RWPE2 (cell line): Measurements from ENCODE around the gene EXOSC7.

ENCODE experiments used
- ATAC-seq: fragments of 200-7000 bp; cut with Tn5 transposase; 3 replicates; pipeline ENCODE4 v1.9.1; 2021; ENCODE audit warnings: low read depth
- DNase-seq: peaks from one replicate; pipeline ENCODE4 v3.0.0-alpha.2; 2020; ENCODE audit warnings: low spot score
- H3K27ac ChIP-seq: fragments of 450-650 bp; 2 replicates; pipeline ENCODE4 v1.5.1; 2017; ENCODE audit warnings: mild to moderate bottlenecking; ENCODE audit not compliant: poor library complexity, severe bottlenecking
- H3K27me3 ChIP-seq: fragments of 250-450 bp; sonication (Bioruptor Pico); 2 replicates; pipeline ENCODE4 v1.5.1; 2021; ENCODE audit warnings: mild to moderate bottlenecking, moderate library complexity; ENCODE audit not compliant: insufficient read depth, poor library complexity, severe bottlenecking
- H3K36me3 ChIP-seq: fragments of 250-450 bp; sonication (Bioruptor Pico); 2 replicates; pipeline ENCODE4 v1.5.1; 2020; ENCODE audit warnings: low read depth, mild to moderate bottlenecking, moderate library complexity
- H3K4me1 ChIP-seq: fragments of 250-450 bp; sonication (Bioruptor Pico); 2 replicates; pipeline ENCODE4 v1.5.1; 2021; ENCODE audit warnings: mild to moderate bottlenecking, moderate library complexity; ENCODE audit not compliant: insufficient read depth, poor library complexity, severe bottlenecking
- H3K4me3 ChIP-seq: fragments of 250-450 bp; sonication (Bioruptor Pico); 2 replicates; pipeline ENCODE4 v1.5.1; 2021; ENCODE audit warnings: mild to moderate bottlenecking, moderate library complexity; ENCODE audit not compliant: severe bottlenecking
- H3K9me3 ChIP-seq: fragments of 250-450 bp; sonication (Bioruptor Pico); 2 replicates; pipeline ENCODE4 v1.5.1; 2021; ENCODE audit warnings: mild to moderate bottlenecking, moderate library complexity; ENCODE audit not compliant: severe bottlenecking
- CTCF ChIP-seq: fragments of 450-650 bp; IDR thresholded peaks from one replicate; pipeline ENCODE4 v1.5.1; 2017; ENCODE audit warnings: mild to moderate bottlenecking, moderate library complexity; ENCODE audit not compliant: poor library complexity, severe bottlenecking

EXOSC7 gene

DNA sequence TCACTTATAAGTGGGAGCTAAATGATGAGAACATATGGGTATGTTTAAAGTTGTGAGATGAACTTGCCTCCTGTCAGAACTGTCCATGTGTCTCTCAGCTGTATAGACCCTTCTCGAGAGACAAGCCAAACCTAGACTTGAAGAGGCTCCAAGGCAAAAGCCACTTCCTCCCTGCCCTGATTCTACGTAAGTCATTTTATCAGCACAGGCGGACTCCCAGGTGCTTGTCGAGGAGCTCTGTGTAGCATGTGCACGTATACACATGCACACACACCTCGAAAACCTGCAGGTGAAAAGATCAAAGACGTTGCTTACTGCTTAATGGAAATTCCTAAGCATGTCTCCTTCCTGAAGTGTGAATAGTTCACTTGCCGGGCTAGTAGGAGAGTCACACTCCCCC lies 44.5 kb downstream of the EXOSC7 start:
- Histone ChIP-seq H3K4me3 (no peak overlapping the region), H3K27ac (no peak overlapping the region), H3K27me3 (no peaks in the 10 kb centered on the region), H3K36me3 (no peaks in the 10 kb centered on the region), H3K4me1 (no peaks in the 10 kb centered on the region), H3K9me3 (no peaks in the 10 kb centered on the region)
- TF ChIP-seq CTCF: no peak
- no peak for DNase-seq
- ATAC-seq: no peak

GRCh38 chr3:45021524-45022297 lies 45.7 kb downstream of the EXOSC7 start:
- TF ChIP-seq CTCF: no peak
- H3K4me1 ChIP-seq: no peaks in the 10 kb centered on the region
- no peak for DNase-seq
- H3K27ac ChIP-seq: no peak overlapping the region
- H3K9me3 ChIP-seq: no peaks in the 10 kb centered on the region
- no peaks in the 10 kb centered on the region for H3K36me3 ChIP-seq
- ATAC-seq: no peak
- H3K27me3 ChIP-seq: no peaks in the 10 kb centered on the region
- H3K4me3 ChIP-seq: no peak overlapping the region

DNA sequence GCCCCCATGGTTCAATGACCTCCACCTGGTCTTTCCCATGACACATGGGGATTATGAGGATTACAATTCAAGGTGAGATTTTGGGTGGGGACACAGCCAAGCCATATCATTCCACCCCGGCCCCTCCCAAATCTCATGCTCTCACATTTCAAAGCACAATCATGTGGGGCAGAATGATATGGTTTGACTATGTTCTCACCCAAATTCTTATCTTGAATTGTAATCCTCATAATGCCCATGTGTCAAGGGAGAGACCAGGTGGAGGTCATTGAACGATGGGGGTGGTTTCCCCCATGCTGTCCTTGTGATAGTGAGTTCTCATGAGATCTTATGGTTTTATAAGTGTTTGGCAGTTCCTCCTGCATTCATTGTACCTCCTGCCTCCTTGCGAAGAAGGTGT lies 47.6 kb downstream of the EXOSC7 start:
- no peaks in the 10 kb centered on the region for H3K9me3 ChIP-seq
- H3K27me3 ChIP-seq: no peaks in the 10 kb centered on the region
- ATAC-seq (no peak), DNase-seq (no peak)
- no peaks in the 10 kb centered on the region for H3K36me3 ChIP-seq
- no peak overlapping the region for H3K4me3 ChIP-seq
- no peaks in the 10 kb centered on the region for H3K4me1 ChIP-seq
- no peak overlapping the region for H3K27ac ChIP-seq
- TF ChIP-seq CTCF: no peak

DNA sequence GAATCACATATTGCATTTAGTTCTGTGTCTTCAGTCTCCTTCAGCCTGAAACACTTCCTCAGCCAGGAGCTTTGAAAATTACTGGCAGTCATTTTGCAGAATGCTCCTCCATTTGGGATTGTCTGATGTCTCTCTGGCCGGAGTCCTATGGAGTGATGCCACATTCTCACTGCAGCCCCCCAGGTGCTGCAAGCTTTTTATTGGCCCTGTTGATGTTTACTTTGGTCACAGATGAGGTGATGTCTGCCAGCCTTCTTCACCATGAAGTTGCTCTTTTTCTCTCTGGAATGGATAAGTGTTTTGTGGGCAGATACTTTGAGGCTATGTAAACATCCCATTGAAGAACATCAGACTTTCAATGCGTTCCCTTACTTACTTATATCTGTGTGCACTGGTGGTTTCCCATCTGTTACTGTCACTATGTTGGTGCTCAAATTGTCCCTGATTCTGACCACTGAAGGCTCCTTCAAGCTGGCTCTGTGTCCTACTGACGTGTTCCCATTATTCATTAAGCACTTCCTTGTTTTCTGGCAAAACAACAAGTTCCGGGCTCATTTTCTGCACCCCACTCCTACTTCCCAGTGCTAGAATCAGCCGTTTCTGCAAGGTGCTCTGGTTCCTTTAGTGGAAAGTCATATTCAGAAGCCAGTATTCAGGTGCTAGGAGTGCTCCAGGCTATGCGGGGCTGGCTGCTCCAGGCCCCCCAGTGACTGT lies 48.7 kb downstream of the EXOSC7 start:
- Histone ChIP-seq H3K27ac (no peak overlapping the region), H3K27me3 (no peaks in the 10 kb centered on the region), H3K36me3 (no peaks in the 10 kb centered on the region), H3K4me3 (no peak overlapping the region), H3K4me1 (no peaks in the 10 kb centered on the region), H3K9me3 (no peaks in the 10 kb centered on the region)
- no peak for TF ChIP-seq CTCF
- ATAC-seq: no peak
- no peak for DNase-seq

- Histone ChIP-seq H3K4me1 (no peaks in the 10 kb centered on the region), H3K27ac (no peak within 1 kb of the TSS), H3K9me3 (no peaks in the 10 kb centered on the region), H3K36me3 (no peaks in the 10 kb centered on the region), H3K27me3 (no peaks in the 10 kb centered on the region), H3K4me3 (no peak within 1 kb of the TSS)
- DNase-seq (no peak), ATAC-seq (no peak; the same call in 2 of the 3 replicates)
- no peak for TF ChIP-seq CTCF
These were observed 50.0 kb downstream of the EXOSC7 start, which contains the start of gene CLEC3B for GRCh38 chr3:45026038-45026437. Gene CLEC3B, plus strand, starts transcription at chr3:45026303. Its CDS starts 60 bp downstream, at chr3:45026363.
